Naive thymus-derived CD4-positive, alpha-beta T cell (primary cell): ENCODE results near the gene GFI1. TPM values are rescaled to one million over a fixed set of nuclear protein-coding genes. Genes with fewer than 3 reads are reported as not detected.

ENCODE experiments used
- ATAC-seq: fragments of 150-1000 bp; cut with Tn5 transposase; 2 replicates; pipeline ENCODE4 v1.10.0; 2021; ENCODE audit warnings: mild to moderate bottlenecking, moderate library complexity
- CTCF ChIA-PET: fragments of 350-600 bp; sonication (Branson Sonifier 250); formaldehyde crosslinking; loops from one replicate; lab custom pipeline; 2021; ENCODE audit warnings: antibody characterized with exemption; lab: Charles Lee
- POLR2A ChIA-PET: fragments of 350-600 bp; sonication (Branson Sonifier 250); formaldehyde crosslinking; loops from one replicate; lab custom pipeline; 2021; ENCODE audit warnings: antibody characterized with exemption, inconsistent platforms; lab: Charles Lee
- DNase-seq, 9 donors: peaks; one replicate each; pipeline versions ENCODE4 v3.0.0 to v3.0.0-alpha.2; 2020 to 2022; ENCODE audit warnings: mixed read lengths in 1 of 9
- H3K27ac ChIP-seq: one replicate; pipeline ENCODE4 v1.7.0; 2013; ENCODE audit warnings: mild to moderate bottlenecking, low read depth, low read length, moderate library complexity
- H3K27me3 ChIP-seq, 2 donors: one replicate each; pipeline ENCODE4 v1.7.0; 2013; ENCODE audit warnings: low read length in 2 of 2, mild to moderate bottlenecking in 2 of 2, moderate library complexity in 2 of 2; ENCODE audit not compliant: control insufficient read depth in 2 of 2, insufficient read depth in 2 of 2
- H3K36me3 ChIP-seq, 3 experiments: 1 replicate in 2 of 3; 2 replicates in 1 of 3; pipeline ENCODE4 v1.7.0; 2013; ENCODE audit warnings: low read length in 3 of 3, mild to moderate bottlenecking in 3 of 3, moderate library complexity in 1 of 3; ENCODE audit not compliant: insufficient read depth in 3 of 3, control insufficient read depth in 2 of 3
- H3K4me1 ChIP-seq, 2 donors: one replicate each; pipeline ENCODE4 v1.7.0; 2013; ENCODE audit warnings: low read length in 2 of 2, mild to moderate bottlenecking in 2 of 2, moderate library complexity in 1 of 2; ENCODE audit not compliant: control insufficient read depth in 2 of 2, insufficient read depth in 2 of 2
- H3K4me3 ChIP-seq: 2 replicates; pipeline ENCODE4 v1.7.0; 2013; ENCODE audit warnings: mild to moderate bottlenecking, low read length
- H3K9me3 ChIP-seq, 3 experiments: 1 replicate in 2 of 3; 2 replicates in 1 of 3; pipeline ENCODE4 v1.7.0; 2013; ENCODE audit warnings: low read length in 3 of 3; ENCODE audit not compliant: control insufficient read depth in 2 of 3
- H3K27ac Mint-ChIP-seq, 9 donors: one replicate each; pipeline ENCODE4 v1.8.0; 2020 to 2022; ENCODE audit warnings: mixed read lengths in 9 of 9, mild to moderate bottlenecking in 8 of 9, moderate library complexity in 5 of 9, inconsistent platforms in 2 of 9
- H3K27me3 Mint-ChIP-seq, 5 donors: one replicate each; pipeline ENCODE4 v1.8.0; 2021 to 2022; ENCODE audit warnings: mixed read lengths in 5 of 5, mild to moderate bottlenecking in 1 of 5
- H3K36me3 Mint-ChIP-seq, 5 donors: one replicate each; pipeline ENCODE4 v1.8.0; 2020 to 2022; ENCODE audit warnings: mixed read lengths in 5 of 5, mild to moderate bottlenecking in 3 of 5, inconsistent platforms in 1 of 5
- H3K4me1 Mint-ChIP-seq, 7 donors: one replicate each; pipeline ENCODE4 v1.8.0; 2020 to 2022; ENCODE audit warnings: mixed read lengths in 7 of 7, mild to moderate bottlenecking in 3 of 7, inconsistent platforms in 1 of 7
- H3K4me3 Mint-ChIP-seq, 10 donors: one replicate each; pipeline ENCODE4 v1.8.0; 2020 to 2022; ENCODE audit warnings: mild to moderate bottlenecking in 10 of 10, mixed read lengths in 10 of 10, moderate library complexity in 6 of 10, inconsistent platforms in 2 of 10
- H3K9me3 Mint-ChIP-seq, 11 donors: one replicate each; pipeline ENCODE4 v1.8.0; 2020 to 2022; ENCODE audit warnings: mixed read lengths in 11 of 11, mild to moderate bottlenecking in 4 of 11, inconsistent platforms in 1 of 11, moderate library complexity in 1 of 11
- intact Hi-C, 2 donors: fragments of 100-400 bp; cut with micrococcal nuclease; formaldehyde crosslinking; loops; one replicate each; pipeline ENCODE4 v1.15.1; 2023
- polyA plus RNA-seq, 2 donors: library from polyadenylated mRNA; unstranded; fragments of 300-500 nt; fragmentation: Illumina TruSeq; gene quantifications; one replicate each; pipeline ENCODE4 v1.2.3, GENCODE V29; 2021
- total RNA-seq, 6 experiments: library from RNA in 5 of 6; stranded (reverse) in 5 of 6; gene quantifications; 1 replicate in 5 of 6; 2 replicates in 1 of 6; pipeline ENCODE4 v1.2.3 and lab custom pipeline; 2021 to 2026

Gene GFI1
- total and polyA plus RNA-seq, 7 experiments from 2014 or later = 3.3 to 78.8 (median 13.8) TPM

DNA sequence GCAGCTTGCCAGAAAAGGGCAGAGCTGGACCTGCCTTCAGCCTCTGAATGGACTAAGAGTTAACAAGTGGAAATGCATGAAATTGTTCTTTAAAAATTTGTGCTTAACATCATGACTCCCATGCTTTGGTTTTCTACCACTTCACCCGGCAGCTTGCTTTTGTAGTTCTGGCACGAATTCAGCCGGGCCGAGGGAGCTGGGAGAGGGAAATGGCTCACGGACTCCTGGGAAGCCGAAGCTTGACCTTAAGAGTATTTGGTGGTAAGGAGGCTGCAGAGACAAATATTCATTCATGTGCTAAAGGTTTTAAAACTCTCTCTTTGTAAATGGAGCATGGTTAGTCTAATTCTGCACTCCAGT, 17.2 kb upstream of the GFI1 start:
- DNase-seq (no peak), ATAC-seq (no peak)
- Mint-ChIP-seq H3K36me3 (peaks cover 0 to 7% (median 0%) of the 10 kb centered on the region in 5 donors), H3K9me3 (no peaks in the 10 kb centered on the region), H3K27ac (peak overlapping the region in 5 of 9 donors; percentile 5 to 68 (median 52)), H3K4me1 (peaks cover 11 to 38% (median 22%) of the 10 kb centered on the region in 7 donors), H3K4me3 (no peak overlapping the region), H3K27me3 (no peaks in the 10 kb centered on the region)
- Histone ChIP-seq H3K4me1 (no peaks in the 10 kb centered on the region), H3K4me3 (no peak overlapping the region), H3K27ac (no peak overlapping the region), H3K36me3 (no peaks in the 10 kb centered on the region), H3K9me3 (no peaks in the 10 kb centered on the region), H3K27me3 (no peaks in the 10 kb centered on the region)
- POLR2A ChIA-PET = interaction anchor here (0.7 kb wide), 1 partner anchor 203 kb away, joined by 3 read pairs; no protein-coding TSS in a partner anchor
- intact Hi-C loops = loop anchor here (2.0 kb wide), 2 partner anchors 15 to 33 kb away; no protein-coding TSS in a partner anchor
- CTCF ChIA-PET = no interaction called here

DNA sequence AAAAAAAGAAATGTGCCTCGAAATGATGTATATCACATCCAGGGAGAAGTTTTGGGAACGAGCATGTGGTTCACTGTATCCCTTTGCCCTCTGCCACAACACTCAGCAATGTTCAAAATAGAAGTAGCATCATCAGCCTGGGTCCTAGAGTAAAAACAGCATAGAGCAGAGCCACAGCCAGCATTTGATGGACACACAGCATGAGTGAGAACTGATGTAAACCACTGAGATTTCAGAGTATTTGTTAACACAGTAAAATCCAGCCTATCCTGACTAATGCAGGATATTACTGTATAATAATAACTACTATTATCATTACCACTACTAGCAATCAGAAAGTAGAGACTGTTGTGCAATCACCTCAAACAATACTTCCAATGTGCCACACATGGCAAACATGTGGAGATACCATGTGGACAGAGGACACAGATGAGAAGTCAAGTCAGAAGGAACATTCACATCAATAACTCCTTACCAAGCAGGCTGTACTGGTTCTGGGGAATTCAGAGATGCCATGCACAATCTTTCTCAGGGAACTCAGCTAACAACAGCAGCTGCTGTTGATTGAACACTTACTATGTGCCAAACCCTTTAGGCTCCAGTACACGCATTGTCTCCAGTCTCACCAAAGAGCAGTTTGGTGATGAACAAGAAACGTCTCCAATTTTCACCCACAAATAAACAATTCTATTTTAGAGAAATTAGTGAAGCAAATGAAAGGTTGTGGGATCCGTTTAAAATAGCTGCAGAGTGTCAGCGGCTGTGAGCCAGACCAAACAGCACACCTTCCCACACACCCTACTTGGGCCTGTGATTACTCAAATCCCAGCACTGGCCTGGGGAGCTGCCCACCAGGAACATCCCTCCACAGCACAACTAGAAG, 16.6 kb upstream of the GFI1 start:
- DNase-seq = no peak
- Histone ChIP-seq H3K4me1 (no peaks in the 10 kb centered on the region), H3K4me3 (no peak overlapping the region), H3K36me3 (no peaks in the 10 kb centered on the region), H3K27me3 (no peaks in the 10 kb centered on the region), H3K27ac (no peak overlapping the region), H3K9me3 (no peaks in the 10 kb centered on the region)
- peaks cover 0 to 11% (median 0%) of the 10 kb centered on the region in 5 donors for H3K36me3 Mint-ChIP-seq
- H3K9me3 Mint-ChIP-seq = peaks cover 0 to 2% (median 0%) of the 10 kb centered on the region in 11 donors
- no peaks in the 10 kb centered on the region for H3K27me3 Mint-ChIP-seq
- H3K4me1 Mint-ChIP-seq = peaks cover 11 to 38% (median 24%) of the 10 kb centered on the region in 7 donors
- no peak for ATAC-seq
- intact Hi-C loops = loop anchor here in 1 of 2 donors (2.0 kb wide), 1 partner anchor 14 kb away; no protein-coding TSS in a partner anchor
- H3K4me3 Mint-ChIP-seq = no peak overlapping the region
- CTCF ChIA-PET = no interaction called here
- peak overlapping the region in 3 of 9 donors; percentile 52 to 56 (median 56) for H3K27ac Mint-ChIP-seq
- POLR2A ChIA-PET = interaction anchor here (0.7 to 1.0 kb wide), 2 partner anchors 10 to 203 kb away, joined by 3 read pairs; no protein-coding TSS in a partner anchor

GRCh38 chr1:92502247-92502646, 15.5 kb upstream of the GFI1 start:
- H3K27me3 ChIP-seq = no peaks in the 10 kb centered on the region
- Mint-ChIP-seq H3K27ac (peak overlapping the region in 1 of 9 donors; percentile 23), H3K36me3 (peaks cover 0 to 11% (median 0%) of the 10 kb centered on the region in 5 donors), H3K4me3 (no peak overlapping the region), H3K27me3 (no peaks in the 10 kb centered on the region), H3K9me3 (peaks cover 0 to 2% (median 0%) of the 10 kb centered on the region in 11 donors), H3K4me1 (peaks cover 11 to 38% (median 24%) of the 10 kb centered on the region in 7 donors)
- H3K27ac ChIP-seq = no peak overlapping the region
- ATAC-seq = no peak
- ChIA-PET CTCF (no interaction called here), POLR2A (interaction anchor here (1.0 kb wide), 1 partner anchor 9 kb away, joined by 3 read pairs; no protein-coding TSS in a partner anchor)
- no peaks in the 10 kb centered on the region for H3K9me3 ChIP-seq
- DNase-seq = no peak
- H3K4me3 ChIP-seq = no peak overlapping the region
- no peaks in the 10 kb centered on the region for H3K36me3 ChIP-seq
- intact Hi-C loops = loop anchor here in 1 of 2 donors (2.0 kb wide), 1 partner anchor 13 kb away; no protein-coding TSS in a partner anchor
- H3K4me1 ChIP-seq = no peaks in the 10 kb centered on the region

DNA sequence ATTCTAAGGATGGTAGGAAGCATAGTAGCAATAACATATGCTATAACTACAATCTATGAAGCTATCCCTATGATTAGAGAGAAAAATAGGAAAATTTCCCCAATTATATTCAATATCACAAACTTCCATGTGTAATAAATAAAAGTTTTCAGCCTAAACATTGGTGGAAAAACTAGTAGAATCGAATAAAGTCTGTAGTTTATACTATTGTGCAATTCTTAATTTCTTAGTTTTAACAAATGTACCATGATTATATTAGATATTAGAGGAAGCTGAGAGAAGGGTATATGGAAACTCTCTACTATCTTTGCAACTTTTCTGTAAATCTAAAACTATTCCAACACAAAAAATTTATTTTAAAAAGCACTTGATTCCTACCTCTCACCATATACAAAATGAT, 13.8 kb upstream of the GFI1 start:
- DNase-seq (no peak), ATAC-seq (no peak)
- Mint-ChIP-seq H3K27me3 (no peaks in the 10 kb centered on the region), H3K27ac (no peak overlapping the region), H3K4me1 (peaks cover 12 to 41% (median 28%) of the 10 kb centered on the region in 7 donors), H3K4me3 (no peak overlapping the region), H3K36me3 (peaks cover 0 to 9% (median 0%) of the 10 kb centered on the region in 5 donors), H3K9me3 (peaks cover 0 to 2% (median 0%) of the 10 kb centered on the region in 11 donors)
- ChIA-PET CTCF (no interaction called here), POLR2A (interaction anchor here (0.7 to 1.3 kb wide), 4 partner anchors 10 to 15 kb away, joined by 3 to 4 read pairs (median 4); no protein-coding TSS in a partner anchor)
- Histone ChIP-seq H3K36me3 (no peaks in the 10 kb centered on the region), H3K4me3 (no peak overlapping the region), H3K27me3 (no peaks in the 10 kb centered on the region), H3K4me1 (peaks cover under 1 to 3% of the 10 kb centered on the region in 2 donors), H3K9me3 (no peaks in the 10 kb centered on the region), H3K27ac (no peak overlapping the region)
- intact Hi-C loops = loop anchor here in 1 of 2 donors (2.0 kb wide), 1 partner anchor 14 kb away; the partner anchor contains the start of gene GFI1

DNA sequence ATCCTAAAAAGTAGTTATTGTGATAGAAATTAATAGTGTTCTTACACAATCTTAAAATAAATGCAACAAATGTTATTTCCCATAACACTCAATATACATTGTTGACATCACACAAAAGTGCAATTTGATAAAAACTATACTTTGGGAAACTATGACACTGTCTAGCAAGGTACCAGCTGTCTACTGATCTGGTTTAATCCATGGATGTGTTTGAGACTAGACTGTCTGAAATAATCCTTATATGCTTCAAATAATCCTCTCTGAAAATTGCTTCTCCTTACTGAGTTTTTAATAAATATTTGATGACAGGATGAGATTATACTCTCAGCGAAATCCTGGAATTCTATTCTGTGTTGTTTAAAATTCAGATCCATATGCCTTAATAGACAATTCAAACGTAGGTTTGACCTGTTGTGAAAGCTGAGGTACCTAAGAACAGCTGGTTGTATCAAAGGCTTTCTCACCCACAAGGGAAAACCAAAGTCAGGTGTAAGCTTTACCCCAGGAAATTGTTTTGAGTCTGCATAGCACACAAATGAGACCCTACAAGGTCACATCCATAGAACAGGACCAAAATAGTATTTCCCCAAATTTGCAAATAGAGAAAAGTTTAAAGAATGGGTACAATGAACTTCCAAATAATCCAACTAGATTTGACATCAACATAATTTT, 8.8 kb upstream of the GFI1 start:
- H3K4me1 ChIP-seq = peaks cover 12 to 18% of the 10 kb centered on the region in 2 donors
- POLR2A ChIA-PET = interaction anchor here (0.9 to 1.9 kb wide), 2 partner anchors 9 to 10 kb away, joined by 4 to 6 read pairs; partner anchors contain the start of gene GFI1
- no peaks in the 10 kb centered on the region for H3K36me3 ChIP-seq
- Mint-ChIP-seq H3K27ac (peak overlapping the region in 1 of 9 donors; percentile 52), H3K4me1 (peaks cover 7 to 36% (median 25%) of the 10 kb centered on the region in 7 donors), H3K9me3 (peaks cover 0 to 2% (median 0%) of the 10 kb centered on the region in 11 donors), H3K36me3 (peaks cover 0 to 13% (median 0%) of the 10 kb centered on the region in 5 donors), H3K27me3 (no peaks in the 10 kb centered on the region), H3K4me3 (peak overlapping the region in 9 of 10 donors; percentile 17 to 51 (median 37))
- ATAC-seq = peak; percentile 31
- no peak overlapping the region for H3K4me3 ChIP-seq
- no peaks in the 10 kb centered on the region for H3K27me3 ChIP-seq
- no peaks in the 10 kb centered on the region for H3K9me3 ChIP-seq
- intact Hi-C loops = loop anchor here in 1 of 2 donors (1.0 kb wide), 1 partner anchor 8 kb away; no protein-coding TSS in a partner anchor
- no peak for DNase-seq
- H3K27ac ChIP-seq = no peak overlapping the region
- CTCF ChIA-PET = interaction anchor here (1.2 kb wide), 1 partner anchor 10 kb away, joined by 6 read pairs; no protein-coding TSS in a partner anchor
